Activated CD4-positive, alpha-beta T cell treated with anti-CD3 and anti-CD28 coated beads, Interleukin-2, amount 50 U/mL, for 16 hours (primary cell): ENCODE measurements around the gene VWA8.
"Not testable (repeated sequence)": the region's sequence is repeated elsewhere in the genome, so short reads cannot be mapped to it uniquely, and the experiment has no call there.

ENCODE experiments used
- DNase-seq: peaks from one replicate; pipeline ENCODE4 v3.0.0-alpha.2; 2020

VWA8 gene

GRCh38 chr13:41785402-41786172, 175.3 kb downstream of the VWA8 start:
- no peak for DNase-seq

- DNase-seq: no peak
Measured at GRCh38 chr13:41782086-41782485, 178.8 kb downstream of the VWA8 start.

GRCh38 chr13:41780715-41781706, 179.9 kb downstream of the VWA8 start:
- DNase-seq: no peak

- no peak for DNase-seq
Measured at GRCh38 chr13:41775251-41775650, 185.7 kb downstream of the VWA8 start.

- DNase-seq: no peak
Measured at GRCh38 chr13:41774605-41775218, 186.2 kb downstream of the VWA8 start.

GRCh38 chr13:41767801-41768200, 193.1 kb downstream of the VWA8 start:
- no peak for DNase-seq

- DNase-seq: no peak
Measured at GRCh38 chr13:41766439-41766838, 194.5 kb downstream of the VWA8 start.

GRCh38 chr13:41765813-41766212, 195.1 kb downstream of the VWA8 start:
- DNase-seq: no peak

GRCh38 chr13:41765020-41765419, 195.9 kb downstream of the VWA8 start:
- no peak for DNase-seq

GRCh38 chr13:41764558-41764957, 196.4 kb downstream of the VWA8 start:
- no peak for DNase-seq

- no peak for DNase-seq
Measured at GRCh38 chr13:41763782-41764181, 197.1 kb downstream of the VWA8 start.

GRCh38 chr13:41762796-41763195, 198.1 kb downstream of the VWA8 start:
- no peak for DNase-seq

- no peak for DNase-seq
Measured at GRCh38 chr13:41756198-41756880, 204.6 kb downstream of the VWA8 start.

- no peak for DNase-seq
Measured at GRCh38 chr13:41751734-41752445, 209.0 kb downstream of the VWA8 start.

- DNase-seq: no peak
Measured at GRCh38 chr13:41751277-41751676, 209.6 kb downstream of the VWA8 start.

- no peak for DNase-seq
Measured at GRCh38 chr13:41746259-41746658, 214.7 kb downstream of the VWA8 start.

- not testable (repeated sequence) for DNase-seq
Measured at GRCh38 chr13:41745496-41745895, 215.4 kb downstream of the VWA8 start.

- no peak for DNase-seq
Measured at GRCh38 chr13:41742917-41743552, 217.9 kb downstream of the VWA8 start.

GRCh38 chr13:41740479-41740878, 220.4 kb downstream of the VWA8 start:
- no peak for DNase-seq

- no peak for DNase-seq
Measured at GRCh38 chr13:41722684-41723535, 238.0 kb downstream of the VWA8 start.
